ENCODE measurements around the gene ADCY3. TPM values are rescaled to one million over a fixed set of nuclear protein-coding genes. Genes with fewer than 3 reads are reported as not detected.

The ADCY3 gene
- total RNA-seq, 1 experiment from 2014 or later, result 50.3 TPM

DNA sequence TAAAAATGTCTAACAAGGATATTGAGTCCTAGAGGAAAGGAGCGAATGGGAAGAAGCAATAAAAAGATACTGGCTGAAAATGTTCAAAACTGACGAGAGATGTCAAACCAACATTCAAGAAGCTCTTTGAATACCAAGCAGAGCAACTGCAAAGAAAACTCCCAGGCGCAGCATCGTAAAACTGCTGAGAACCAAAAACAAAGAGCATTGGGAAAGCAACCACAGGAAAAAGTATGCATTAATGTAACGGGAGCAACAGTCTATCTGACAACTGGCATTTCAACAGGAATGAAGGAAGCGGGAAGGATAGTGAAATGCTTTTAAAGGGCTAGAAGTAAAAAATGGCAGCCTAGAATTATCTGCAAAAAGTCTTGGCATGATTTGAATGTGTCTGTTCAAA, 53.1 kb downstream of the ADCY3 start:
- intact Hi-C loops (cut with micrococcal nuclease), result no loop called here
- no peak for DNase-seq (ENCODE audit: unreplicated experiment)
- no peak overlapping the region for H3K27ac Mint-ChIP-seq (ENCODE audit: low read depth, unreplicated experiment)
- no TSS peak for BruUV-seq (replicated peaks)
- peaks cover 10% of the 10 kb centered on the region for H3K36me3 Mint-ChIP-seq (ENCODE audit: insufficient read depth, unreplicated experiment)
- POLR2A ChIA-PET, result no interaction called here
- H3K4me1 Mint-ChIP-seq (ENCODE audit: insufficient read depth, unreplicated experiment), result peaks cover 7% of the 10 kb centered on the region
- TF ChIP-seq, protein P1, sequence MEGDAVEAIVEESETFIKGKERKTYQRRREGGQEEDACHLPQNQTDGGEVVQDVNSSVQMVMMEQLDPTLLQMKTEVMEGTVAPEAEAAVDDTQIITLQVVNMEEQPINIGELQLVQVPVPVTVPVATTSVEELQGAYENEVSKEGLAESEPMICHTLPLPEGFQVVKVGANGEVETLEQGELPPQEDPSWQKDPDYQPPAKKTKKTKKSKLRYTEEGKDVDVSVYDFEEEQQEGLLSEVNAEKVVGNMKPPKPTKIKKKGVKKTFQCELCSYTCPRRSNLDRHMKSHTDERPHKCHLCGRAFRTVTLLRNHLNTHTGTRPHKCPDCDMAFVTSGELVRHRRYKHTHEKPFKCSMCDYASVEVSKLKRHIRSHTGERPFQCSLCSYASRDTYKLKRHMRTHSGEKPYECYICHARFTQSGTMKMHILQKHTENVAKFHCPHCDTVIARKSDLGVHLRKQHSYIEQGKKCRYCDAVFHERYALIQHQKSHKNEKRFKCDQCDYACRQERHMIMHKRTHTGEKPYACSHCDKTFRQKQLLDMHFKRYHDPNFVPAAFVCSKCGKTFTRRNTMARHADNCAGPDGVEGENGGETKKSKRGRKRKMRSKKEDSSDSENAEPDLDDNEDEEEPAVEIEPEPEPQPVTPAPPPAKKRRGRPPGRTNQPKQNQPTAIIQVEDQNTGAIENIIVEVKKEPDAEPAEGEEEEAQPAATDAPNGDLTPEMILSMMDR (IDR thresholded peaks at IDR 0.05; ENCODE audit: unreplicated experiment), result no peak
- no peaks in the 10 kb centered on the region for H3K27me3 Mint-ChIP-seq (ENCODE audit: insufficient read depth, unreplicated experiment)
- no peaks in the 10 kb centered on the region for H3K9me3 Mint-ChIP-seq (ENCODE audit: unreplicated experiment)
- CTCF ChIA-PET, result interaction anchor here (0.6 to 1.3 kb wide), 2 partner anchors 14 to 780 kb away, joined by 3 to 4 read pairs; no protein-coding TSS in a partner anchor
- no peak overlapping the region for H3K4me3 Mint-ChIP-seq (ENCODE audit: unreplicated experiment)

DNA sequence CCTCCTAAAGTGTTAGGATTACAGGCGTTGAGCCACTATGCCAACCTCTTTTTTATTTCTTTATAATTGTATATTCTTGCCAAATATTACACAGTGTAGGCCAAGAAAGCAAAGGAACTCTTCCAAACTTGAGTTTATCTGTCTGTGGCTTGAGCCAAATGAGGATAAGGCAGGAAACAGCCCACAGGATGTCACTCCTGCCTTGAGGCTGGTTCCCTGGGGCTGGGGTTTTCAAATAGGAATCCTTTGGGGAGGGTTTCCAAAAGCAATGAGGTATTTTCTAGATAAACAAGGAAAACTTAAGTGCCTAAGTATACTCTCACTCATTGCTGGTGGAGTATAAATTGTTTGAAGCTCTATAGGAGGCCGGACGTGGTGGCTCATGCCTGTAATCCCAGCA, 56.4 kb downstream of the ADCY3 start:
- ChIA-PET POLR2A (no interaction called here), CTCF (interaction anchor here (0.9 kb wide), 1 partner anchor 273 kb away, joined by 3 read pairs; no protein-coding TSS in a partner anchor)
- TF ChIP-seq, protein P1 (IDR thresholded peaks at IDR 0.05; ENCODE audit: unreplicated experiment), result no peak
- DNase-seq (ENCODE audit: unreplicated experiment), result no peak
- H3K27me3 Mint-ChIP-seq (ENCODE audit: insufficient read depth, unreplicated experiment), result no peaks in the 10 kb centered on the region
- no peak overlapping the region for H3K27ac Mint-ChIP-seq (ENCODE audit: low read depth, unreplicated experiment)
- BruUV-seq (replicated peaks), result no TSS peak
- H3K36me3 Mint-ChIP-seq (ENCODE audit: insufficient read depth, unreplicated experiment), result peaks cover 8% of the 10 kb centered on the region
- intact Hi-C loops (cut with micrococcal nuclease), result no loop called here
- H3K9me3 Mint-ChIP-seq (ENCODE audit: unreplicated experiment), result no peaks in the 10 kb centered on the region
- H3K4me1 Mint-ChIP-seq (ENCODE audit: insufficient read depth, unreplicated experiment), result no peaks in the 10 kb centered on the region
- no peak overlapping the region for H3K4me3 Mint-ChIP-seq (ENCODE audit: unreplicated experiment)

DNA sequence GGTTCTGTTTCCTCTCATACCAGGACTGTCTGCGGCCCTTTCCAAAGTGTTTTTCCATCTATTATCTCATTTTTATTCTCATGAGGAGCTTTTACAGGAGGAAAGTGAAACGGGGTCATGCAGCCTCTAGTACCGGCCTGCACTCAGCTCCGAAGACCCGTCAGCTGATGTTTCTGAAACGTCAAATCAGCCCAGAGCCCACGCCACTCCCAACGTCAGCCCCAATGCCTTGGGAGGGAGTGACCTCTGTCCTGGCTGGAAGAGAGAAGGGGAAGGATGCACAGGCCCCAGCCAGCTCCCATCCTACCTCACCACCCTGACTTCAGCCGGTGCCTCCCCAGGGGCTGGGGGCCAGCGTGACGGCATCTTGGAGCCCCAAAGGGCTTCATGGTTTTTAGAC, 58.5 kb downstream of the ADCY3 start:
- DNase-seq (ENCODE audit: unreplicated experiment), result no peak

DNA sequence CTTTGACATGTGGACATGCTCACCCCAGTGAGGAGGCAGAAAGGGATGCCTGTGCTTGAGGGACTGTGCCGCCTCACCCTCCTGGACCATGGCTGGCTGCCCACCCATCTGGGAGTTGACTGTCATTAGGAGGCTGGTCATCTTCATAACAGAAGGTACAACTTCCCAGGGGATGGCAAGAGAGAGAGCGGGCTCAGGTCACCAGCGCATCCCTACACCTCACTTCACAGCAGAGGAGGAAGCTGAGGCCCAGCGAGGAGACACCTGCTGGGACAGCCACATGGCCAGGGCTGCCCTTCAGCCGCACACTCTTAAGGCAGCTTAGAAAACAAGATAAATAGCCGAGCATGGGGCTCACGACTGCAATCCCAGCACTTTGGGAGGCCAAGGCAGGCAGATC, 59.4 kb downstream of the ADCY3 start:
- ChIA-PET POLR2A (no interaction called here), CTCF (interaction anchor here (0.7 kb wide), 1 partner anchor 83 kb away, joined by 3 read pairs; no protein-coding TSS in a partner anchor)
- TF ChIP-seq, protein P1 (IDR thresholded peaks at IDR 0.05; ENCODE audit: unreplicated experiment), result no peak
- BruUV-seq (replicated peaks), result no TSS peak
- peaks cover 14% of the 10 kb centered on the region for H3K36me3 Mint-ChIP-seq (ENCODE audit: insufficient read depth, unreplicated experiment)
- intact Hi-C loops (cut with micrococcal nuclease), result no loop called here
- no peaks in the 10 kb centered on the region for H3K4me1 Mint-ChIP-seq (ENCODE audit: insufficient read depth, unreplicated experiment)
- no peaks in the 10 kb centered on the region for H3K9me3 Mint-ChIP-seq (ENCODE audit: unreplicated experiment)
- no peaks in the 10 kb centered on the region for H3K27me3 Mint-ChIP-seq (ENCODE audit: insufficient read depth, unreplicated experiment)
- H3K27ac Mint-ChIP-seq (ENCODE audit: low read depth, unreplicated experiment), result no peak overlapping the region
- H3K4me3 Mint-ChIP-seq (ENCODE audit: unreplicated experiment), result no peak overlapping the region
- no peak for DNase-seq (ENCODE audit: unreplicated experiment)

More for the DNA sequence above, 58.5 kb downstream of the ADCY3 start:
- ChIA-PET POLR2A (no interaction called here), CTCF (interaction anchor here (0.7 kb wide), 1 partner anchor 634 kb away, joined by 3 read pairs; no protein-coding TSS in a partner anchor)
- no TSS peak for BruUV-seq (replicated peaks)
- Mint-ChIP-seq H3K9me3 (ENCODE audit: unreplicated experiment) (no peaks in the 10 kb centered on the region), H3K4me3 (ENCODE audit: unreplicated experiment) (no peak overlapping the region), H3K27me3 (ENCODE audit: insufficient read depth, unreplicated experiment) (no peaks in the 10 kb centered on the region), H3K4me1 (ENCODE audit: insufficient read depth, unreplicated experiment) (no peaks in the 10 kb centered on the region), H3K27ac (ENCODE audit: low read depth, unreplicated experiment) (no peak overlapping the region), H3K36me3 (ENCODE audit: insufficient read depth, unreplicated experiment) (peaks cover 9% of the 10 kb centered on the region)
- intact Hi-C loops (cut with micrococcal nuclease), result no loop called here
- TF ChIP-seq, protein P1 (IDR thresholded peaks at IDR 0.05; ENCODE audit: unreplicated experiment), result no peak
